Suprapubic skin (tissue), 4 donors: ENCODE measurements around the gene KAZN.

ENCODE experiments used
- EP300 ChIP-seq: sonication (generic); formaldehyde crosslinking; IDR thresholded peaks from one replicate; pipeline ENCODE4 v1.6.1; 2017; ENCODE audit warnings: antibody characterized with exemption
- POLR2A ChIP-seq, 2 donors: fragments of 450-650 bp; IDR thresholded peaks; one replicate each; pipeline ENCODE4 v1.6.1; 2017; ENCODE audit warnings: antibody characterized with exemption in 2 of 2, mild to moderate bottlenecking in 2 of 2, moderate library complexity in 2 of 2
- POLR2AphosphoS5 ChIP-seq, 3 donors: sonication (generic); formaldehyde crosslinking; IDR thresholded peaks; one replicate each; pipeline ENCODE4 v1.6.1; 2017; ENCODE audit warnings: antibody characterized with exemption in 3 of 3
- TF ChIP-seq, protein P1 (sequence below), 2 donors: fragments of 200-600 bp in 1 of 2; fragments of 450-650 bp in 1 of 2; sonication (generic) in 1 of 2; IDR thresholded peaks; one replicate each; pipeline ENCODE4 v1.5.1; 2016 to 2019; ENCODE audit warnings: antibody characterized with exemption in 2 of 2, mild to moderate bottlenecking in 1 of 2, moderate library complexity in 1 of 2

DNA sequence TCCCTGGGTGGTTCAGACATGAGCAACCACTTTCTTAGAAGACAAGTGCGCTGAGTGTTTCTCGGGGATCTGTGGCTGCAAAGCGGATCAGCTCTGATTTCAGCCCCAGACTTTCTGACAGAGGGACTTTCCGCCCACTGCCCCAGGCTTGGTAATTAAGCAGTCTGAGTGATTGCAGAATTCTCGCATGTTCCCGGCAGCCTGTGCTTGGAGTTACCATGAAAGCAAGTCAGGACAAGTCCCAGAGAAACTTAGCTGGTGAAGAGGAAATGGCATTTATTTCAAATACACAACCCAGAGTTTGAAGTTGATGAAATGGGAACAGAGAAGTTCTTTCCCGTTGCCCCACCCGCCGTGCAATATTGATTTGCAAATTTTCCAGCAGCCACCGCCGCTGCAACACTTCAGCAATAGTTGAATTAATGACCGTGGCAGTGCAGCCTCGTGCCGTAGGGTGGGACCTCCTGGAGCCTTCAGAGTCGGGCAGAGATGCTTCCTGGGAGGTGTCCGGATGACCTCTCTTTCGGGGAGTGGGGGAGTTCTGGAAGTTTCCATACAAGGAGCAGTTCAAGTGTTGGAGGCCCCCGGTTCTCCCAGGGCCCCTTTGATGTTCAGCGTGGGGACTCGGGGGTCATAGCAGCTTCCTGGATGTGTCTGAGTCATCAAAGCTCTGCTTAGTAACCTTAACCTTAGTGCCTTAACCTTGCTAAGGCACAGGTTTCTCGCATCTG, 134.7 kb downstream of the KAZN start:
- TF ChIP-seq, protein P1, sequence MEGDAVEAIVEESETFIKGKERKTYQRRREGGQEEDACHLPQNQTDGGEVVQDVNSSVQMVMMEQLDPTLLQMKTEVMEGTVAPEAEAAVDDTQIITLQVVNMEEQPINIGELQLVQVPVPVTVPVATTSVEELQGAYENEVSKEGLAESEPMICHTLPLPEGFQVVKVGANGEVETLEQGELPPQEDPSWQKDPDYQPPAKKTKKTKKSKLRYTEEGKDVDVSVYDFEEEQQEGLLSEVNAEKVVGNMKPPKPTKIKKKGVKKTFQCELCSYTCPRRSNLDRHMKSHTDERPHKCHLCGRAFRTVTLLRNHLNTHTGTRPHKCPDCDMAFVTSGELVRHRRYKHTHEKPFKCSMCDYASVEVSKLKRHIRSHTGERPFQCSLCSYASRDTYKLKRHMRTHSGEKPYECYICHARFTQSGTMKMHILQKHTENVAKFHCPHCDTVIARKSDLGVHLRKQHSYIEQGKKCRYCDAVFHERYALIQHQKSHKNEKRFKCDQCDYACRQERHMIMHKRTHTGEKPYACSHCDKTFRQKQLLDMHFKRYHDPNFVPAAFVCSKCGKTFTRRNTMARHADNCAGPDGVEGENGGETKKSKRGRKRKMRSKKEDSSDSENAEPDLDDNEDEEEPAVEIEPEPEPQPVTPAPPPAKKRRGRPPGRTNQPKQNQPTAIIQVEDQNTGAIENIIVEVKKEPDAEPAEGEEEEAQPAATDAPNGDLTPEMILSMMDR (IDR thresholded peaks at IDR 0.05): no peak
- no peak for TF ChIP-seq POLR2A (IDR thresholded peaks at IDR 0.05)
- no peak for TF ChIP-seq POLR2AphosphoS5 (IDR thresholded peaks at IDR 0.05)
- TF ChIP-seq EP300: no peak
